H1 (cell line): Measurements from ENCODE around the gene WDFY4. TPM values are rescaled to one million over a fixed set of nuclear protein-coding genes. Genes with fewer than 3 reads are reported as not detected.

ENCODE experiments used
- CTCF ChIA-PET: fragments of 300-600 bp; sonication (Branson Sonifier 250); formaldehyde crosslinking; loops from one replicate; lab custom pipeline; 2021; ENCODE audit not compliant: partially characterized antibody; lab: Charles Lee
- POLR2A ChIA-PET: fragments of 300-600 bp; sonication (Branson Sonifier 250); formaldehyde crosslinking; loops from one replicate; lab custom pipeline; 2021; ENCODE audit warnings: inconsistent platforms; ENCODE audit not compliant: partially characterized antibody; lab: Charles Lee
- DNase-seq, 2 experiments: peaks; one replicate each; pipeline versions ENCODE4 v3.0.0 to v3.0.0-alpha.2; 2010 to 2022; ENCODE audit warnings: low spot score in 2 of 2, low read depth in 1 of 2, mixed read lengths in 1 of 2
- FAIRE-seq: peaks from 2 replicates; lab custom pipeline; 2011; peaks lifted over from hg19 to GRCh38; lab: Jason Lieb, UNC
- H2AFZ ChIP-seq: 2 replicates; pipeline ENCODE4 v1.8.1; 2012; ENCODE audit warnings: low read length, inconsistent platforms
- H2AK5ac ChIP-seq: 2 replicates; pipeline ENCODE4 v1.6.1; 2013; ENCODE audit warnings: low read depth, low read length
- H2BK120ac ChIP-seq: replicated peaks from 2 replicates; pipeline ENCODE3; 2013; ENCODE audit warnings: low read depth, low read length, inconsistent platforms
- H2BK12ac ChIP-seq: 2 replicates; pipeline ENCODE4 v1.6.1; 2013; ENCODE audit warnings: low read depth, low read length
- H2BK15ac ChIP-seq: 2 replicates; pipeline ENCODE4 v1.6.1; 2013; ENCODE audit warnings: low read length
- H2BK20ac ChIP-seq: 2 replicates; pipeline ENCODE4 v1.6.1; 2013; ENCODE audit warnings: low read length
- H2BK5ac ChIP-seq: 2 replicates; pipeline ENCODE4 v1.6.1; 2013; ENCODE audit warnings: low read depth, low read length
- H3K14ac ChIP-seq: 2 replicates; pipeline ENCODE4 v1.6.1; 2013; ENCODE audit warnings: inconsistent platforms; ENCODE audit not compliant: insufficient read length
- H3K18ac ChIP-seq: 2 replicates; pipeline ENCODE4 v1.6.1; 2013; ENCODE audit warnings: low read length; ENCODE audit errors: extremely low read depth
- H3K23ac ChIP-seq: 2 replicates; pipeline ENCODE4 v1.6.1; 2013; ENCODE audit warnings: inconsistent platforms; ENCODE audit not compliant: insufficient read length
- H3K23me2 ChIP-seq: 2 replicates; pipeline ENCODE4 v1.6.1; 2013; ENCODE audit warnings: low read depth, low read length
- H3K27ac ChIP-seq: 2 replicates; pipeline ENCODE4 v1.6.1; 2011; ENCODE audit warnings: low read depth, low read length, inconsistent platforms
- H3K27me3 ChIP-seq, 4 experiments: replicated peaks in 1 of 4; 1 replicate in 1 of 4; 2 replicates in 3 of 4; pipeline versions ENCODE4 v1.6.1 to v1.8.1; 2011 to 2013; ENCODE audit warnings: low read length in 3 of 4, mild to moderate bottlenecking in 3 of 4, inconsistent platforms in 2 of 4, mixed read lengths in 2 of 4, moderate library complexity in 1 of 4; ENCODE audit not compliant: control insufficient read depth in 3 of 4, insufficient read depth in 3 of 4; ENCODE audit errors: extremely low read depth in 1 of 4
- H3K36me3 ChIP-seq, 4 experiments: 2 replicates each; pipeline versions ENCODE4 v1.6.1 to v1.8.1; 2011 to 2013; ENCODE audit warnings: mild to moderate bottlenecking in 4 of 4, low read length in 3 of 4, moderate library complexity in 2 of 4, control low read depth in 1 of 4, inconsistent platforms in 1 of 4; ENCODE audit not compliant: insufficient read depth in 4 of 4, control insufficient read depth in 2 of 4
- H3K4ac ChIP-seq: replicated peaks from 2 replicates; pipeline ENCODE3; 2013; ENCODE audit warnings: low read length, low read depth, mixed read lengths, inconsistent platforms; ENCODE audit not compliant: insufficient read length
- H3K4me1 ChIP-seq, 4 experiments: replicated peaks in 1 of 4; 1 replicate in 1 of 4; 2 replicates in 3 of 4; pipeline versions ENCODE4 v1.6.1 to v1.8.1; 2011 to 2013; ENCODE audit warnings: low read length in 3 of 4, inconsistent platforms in 2 of 4, mixed read lengths in 1 of 4; ENCODE audit not compliant: insufficient read depth in 4 of 4, control insufficient read depth in 3 of 4
- H3K4me2 ChIP-seq, 2 experiments: 2 replicates each; pipeline versions ENCODE4 v1.6.1 to v1.8.1; 2011 to 2013; ENCODE audit warnings: low read depth in 2 of 2, low read length in 2 of 2, control low read depth in 1 of 2, inconsistent platforms in 1 of 2, mild to moderate bottlenecking in 1 of 2; ENCODE audit not compliant: insufficient read depth in 1 of 2
- H3K4me3 ChIP-seq, 4 experiments: fragments of 200-600, 300-600 bp in 1 of 4; sonication (generic), shearing (Covaris generic), sonication (Bioruptor Twin) in 1 of 4; 2 replicates each; pipeline versions ENCODE4 v1.5.1 to v1.8.1; 2011 to 2016; ENCODE audit warnings: low read length in 4 of 4, low read depth in 3 of 4, control low read depth in 2 of 4, inconsistent platforms in 2 of 4, mild to moderate bottlenecking in 2 of 4, mixed read lengths in 1 of 4, moderate library complexity in 1 of 4; ENCODE audit not compliant: insufficient read depth in 2 of 4; ENCODE audit errors: extremely low read depth in 1 of 4
- H3K56ac ChIP-seq: replicated peaks from 2 replicates; pipeline ENCODE3; 2013; ENCODE audit warnings: low read depth, mild to moderate bottlenecking, mixed read lengths, low read length, inconsistent platforms; ENCODE audit not compliant: insufficient read length
- H3K79me1 ChIP-seq: 2 replicates; pipeline ENCODE4 v1.6.1; 2013; ENCODE audit warnings: low read depth, low read length, control low read depth
- H3K79me2 ChIP-seq, 2 experiments: 2 replicates each; pipeline versions ENCODE4 v1.6.1 to v1.8.1; 2012 to 2013; ENCODE audit warnings: low read length in 2 of 2, mild to moderate bottlenecking in 2 of 2, inconsistent platforms in 1 of 2; ENCODE audit not compliant: insufficient read depth in 2 of 2, control insufficient read depth in 1 of 2
- H3K9ac ChIP-seq, 4 experiments: replicated peaks in 1 of 4; 1 replicate in 1 of 4; 2 replicates in 3 of 4; pipeline versions ENCODE4 v1.6.1 to v1.8.1; 2011 to 2013; ENCODE audit warnings: low read depth in 3 of 4, low read length in 3 of 4, control low read depth in 2 of 4, mild to moderate bottlenecking in 2 of 4, moderate library complexity in 2 of 4, inconsistent platforms in 1 of 4; ENCODE audit errors: extremely low read depth in 1 of 4
- H3K9me3 ChIP-seq, 2 experiments: 2 replicates each; pipeline versions ENCODE4 v1.6.1 to v1.8.1; 2012 to 2013; ENCODE audit warnings: mild to moderate bottlenecking in 2 of 2, moderate library complexity in 2 of 2, control low read depth in 1 of 2, inconsistent platforms in 1 of 2, low read depth in 1 of 2, low read length in 1 of 2, mixed read lengths in 1 of 2; ENCODE audit not compliant: insufficient read depth in 2 of 2
- H4K20me1 ChIP-seq, 2 experiments: replicated peaks in 1 of 2; 2 replicates each; pipeline versions ENCODE3 to v1.8.1; 2011 to 2013; ENCODE audit warnings: inconsistent platforms in 2 of 2, low read length in 2 of 2, mild to moderate bottlenecking in 1 of 2; ENCODE audit not compliant: insufficient read depth in 2 of 2, control insufficient read depth in 1 of 2
- H4K5ac ChIP-seq: 2 replicates; pipeline ENCODE4 v1.6.1; 2013; ENCODE audit warnings: low read length, low read depth, mixed read lengths, inconsistent platforms; ENCODE audit not compliant: insufficient read length
- H4K8ac ChIP-seq: 2 replicates; pipeline ENCODE4 v1.8.0; 2013; ENCODE audit warnings: mild to moderate bottlenecking, moderate library complexity, low read length, inconsistent platforms; ENCODE audit not compliant: insufficient read depth; ENCODE audit errors: extremely low read depth
- H4K91ac ChIP-seq: replicated peaks from 2 replicates; pipeline ENCODE3; 2013; ENCODE audit warnings: low read length, mixed read lengths, inconsistent platforms; ENCODE audit not compliant: insufficient read length
- RAD21 ChIP-seq, 2 experiments: IDR thresholded peaks in 1 of 2; conservative IDR thresholded peaks in 1 of 2; 2 replicates each; pipeline ENCODE4 v1.6.1; 2011; ENCODE audit warnings: low read depth in 2 of 2, low read length in 2 of 2, improper control_type of control experiment in 1 of 2, inconsistent platforms in 1 of 2, mild to moderate bottlenecking in 1 of 2, moderate library complexity in 1 of 2
- SRF ChIP-seq: IDR thresholded peaks from 2 replicates; pipeline ENCODE4 v1.6.1; 2011; ENCODE audit warnings: mild to moderate bottlenecking, low read depth, low read length, moderate library complexity
- WGBS, 2 experiments: shearing (Covaris generic) in 1 of 2; methylation state at CpG; one replicate each; pipeline versions ENCODE4 v1.1.6 to v1.1.7; 2013 to 2015; ENCODE audit warnings: low lambda C conversion rate in 2 of 2, mixed read lengths in 2 of 2, inconsistent platforms in 1 of 2, low coverage in 1 of 2, missing lambda C conversion rate in 1 of 2; ENCODE audit not compliant: insufficient replicate concordance in 2 of 2, insufficient coverage in 1 of 2, insufficient read length in 1 of 2; ENCODE audit errors: extremely low coverage in 1 of 2, missing lambda C conversion rate in 1 of 2; 5-methylcytosine and 5-hydroxymethylcytosine counted together
- polyA plus RNA-seq, 7 experiments: library from polyadenylated mRNA; depleted of rRNA in 3 of 7; stranded (reverse) in 5 of 7; unstranded in 2 of 7; fragments of >200 nt in 5 of 7; fragments of 200-250 nt in 2 of 7; gene quantifications; 1 replicate in 5 of 7; 2 replicates in 1 of 7; 4 replicates in 1 of 7; pipeline versions ENCODE4 v1.2.1 to v1.2.3, GENCODE V29; 2011 to 2013; ENCODE audit warnings: missing spikeins in 2 of 7, mixed read lengths in 2 of 7
- total RNA-seq: library from RNA; stranded (reverse); fragmentation: NEBNext Ultra II Directional; extraction: Animal tissue kit (Norgen Biotek cat#: 25700); gene quantifications from 2 replicates; pipeline ENCODE4 v1.2.1, GENCODE V29; 2021
- TF ChIP-seq, protein P1 (sequence below), 3 experiments: IDR thresholded peaks; 1 replicate in 2 of 3; 2 replicates in 1 of 3; pipeline versions ENCODE4 v1.5.1 to v1.6.1; 2011; ENCODE audit warnings: low read length in 3 of 3, mild to moderate bottlenecking in 3 of 3, inconsistent platforms in 2 of 3, low read depth in 1 of 3, moderate library complexity in 1 of 3; ENCODE audit not compliant: insufficient read depth in 1 of 3; ENCODE audit errors: control extremely low read depth in 1 of 3

Gene WDFY4
- total and polyA plus RNA-seq, 2 of the 8 experiments (the other 6 are each of a cell fraction or from before 2014, with no cell fraction given), result not detected

DNA sequence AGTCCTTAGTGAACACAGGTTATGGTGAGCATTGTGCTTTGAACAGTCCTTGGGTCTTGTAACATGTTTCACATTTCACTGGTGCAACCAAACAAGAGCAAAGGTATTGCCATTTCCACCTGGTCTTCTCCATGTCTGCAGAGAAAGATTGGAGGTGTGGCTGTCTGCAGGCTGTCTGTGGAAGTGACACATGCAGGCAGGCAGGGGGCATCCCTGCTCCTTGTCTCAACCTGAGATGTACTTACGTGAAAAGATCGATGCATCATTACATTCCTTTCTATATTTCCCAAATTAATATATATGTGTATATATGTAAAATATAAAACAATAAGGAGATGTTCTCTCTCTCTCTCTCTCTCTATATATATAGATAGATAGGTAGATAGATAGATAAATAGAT, 200.7 kb downstream of the WDFY4 start:
- peak; percentile 13 for FAIRE-seq
- TF ChIP-seq RAD21 (IDR thresholded peaks at IDR 0.05 in 1 of 2, conservative IDR thresholded peaks at IDR 0.05 in 1 of 2; ENCODE audit: low read depth in 2 of 2, low read length in 2 of 2) (peak; percentile 67 to 74), SRF (no peak)
- TF ChIP-seq, protein P1, sequence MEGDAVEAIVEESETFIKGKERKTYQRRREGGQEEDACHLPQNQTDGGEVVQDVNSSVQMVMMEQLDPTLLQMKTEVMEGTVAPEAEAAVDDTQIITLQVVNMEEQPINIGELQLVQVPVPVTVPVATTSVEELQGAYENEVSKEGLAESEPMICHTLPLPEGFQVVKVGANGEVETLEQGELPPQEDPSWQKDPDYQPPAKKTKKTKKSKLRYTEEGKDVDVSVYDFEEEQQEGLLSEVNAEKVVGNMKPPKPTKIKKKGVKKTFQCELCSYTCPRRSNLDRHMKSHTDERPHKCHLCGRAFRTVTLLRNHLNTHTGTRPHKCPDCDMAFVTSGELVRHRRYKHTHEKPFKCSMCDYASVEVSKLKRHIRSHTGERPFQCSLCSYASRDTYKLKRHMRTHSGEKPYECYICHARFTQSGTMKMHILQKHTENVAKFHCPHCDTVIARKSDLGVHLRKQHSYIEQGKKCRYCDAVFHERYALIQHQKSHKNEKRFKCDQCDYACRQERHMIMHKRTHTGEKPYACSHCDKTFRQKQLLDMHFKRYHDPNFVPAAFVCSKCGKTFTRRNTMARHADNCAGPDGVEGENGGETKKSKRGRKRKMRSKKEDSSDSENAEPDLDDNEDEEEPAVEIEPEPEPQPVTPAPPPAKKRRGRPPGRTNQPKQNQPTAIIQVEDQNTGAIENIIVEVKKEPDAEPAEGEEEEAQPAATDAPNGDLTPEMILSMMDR (IDR thresholded peaks at IDR 0.05; ENCODE audit: control extremely low read depth in 1 of 3, insufficient read depth in 1 of 3, low read depth in 1 of 3, low read length in 3 of 3), result peak; percentile 38 to 67 (median 64); a peak in 3 of 4 replicates
- TF ChIP-seq, all 59 proteins: peak for 2

More for the DNA sequence above, 200.7 kb downstream of the WDFY4 start:
- H3K18ac ChIP-seq, result no peak overlapping the region
- no peak overlapping the region for H3K56ac ChIP-seq
- H3K27ac ChIP-seq, result no peak overlapping the region
- no peak overlapping the region for H3K9ac ChIP-seq
- no peaks in the 10 kb centered on the region for H3K27me3 ChIP-seq
- H2BK120ac ChIP-seq, result no peak overlapping the region
- no peaks in the 10 kb centered on the region for H3K79me2 ChIP-seq
- peak in 1 of 2 experiments; percentile 35 for DNase-seq
- H4K91ac ChIP-seq, result no peak overlapping the region
- H3K4me2 ChIP-seq, result no peak overlapping the region
- H3K4ac ChIP-seq, result no peak overlapping the region
- POLR2A ChIA-PET, result interaction anchor here (1.6 kb wide), 1 partner anchor 10 kb away, joined by 3 read pairs; no protein-coding TSS in a partner anchor
- H2AK5ac ChIP-seq, result no peak overlapping the region
- no peak overlapping the region for H2BK12ac ChIP-seq
- no peak overlapping the region for H2BK5ac ChIP-seq
- no peak overlapping the region for H3K4me3 ChIP-seq
- 84% methylated on average over 2 of the region's 2 CpGs; no CpG with 5 or more reads in 1 of the 2 experiments for WGBS, 2 experiments
- no peak overlapping the region for H2BK15ac ChIP-seq
- H3K14ac ChIP-seq, result no peak overlapping the region
- H4K5ac ChIP-seq, result no peak overlapping the region
- H2AFZ ChIP-seq, result no peak overlapping the region
- no peak overlapping the region for H3K23ac ChIP-seq
- no peaks in the 10 kb centered on the region for H3K4me1 ChIP-seq
- H3K36me3 ChIP-seq, result no peaks in the 10 kb centered on the region
- no peak overlapping the region for H4K8ac ChIP-seq
- H3K9me3 ChIP-seq, result no peaks in the 10 kb centered on the region
- no peaks in the 10 kb centered on the region for H3K23me2 ChIP-seq
- CTCF ChIA-PET, result interaction anchor here (0.6 to 3.3 kb wide), 18 partner anchors 7 to 627 kb away, joined by 3 to 14 read pairs (median 4); no protein-coding TSS in a partner anchor
- no peaks in the 10 kb centered on the region for H3K79me1 ChIP-seq
- no peaks in the 10 kb centered on the region for H4K20me1 ChIP-seq
- H2BK20ac ChIP-seq, result no peak overlapping the region
